B cell (primary cell): ENCODE measurements around the gene THOC7. TPM values are rescaled to one million over a fixed set of nuclear protein-coding genes. Genes with fewer than 3 reads are reported as not detected.

ENCODE experiments used
- ATAC-seq: fragments of 200-7000 bp; cut with Tn5 transposase; one replicate; pipeline ENCODE4 v1.10.0; 2021; ENCODE audit warnings: low read depth, mild to moderate bottlenecking, moderate number of reproducible peaks, moderate library complexity
- CTCF ChIA-PET: fragments of 350-600 bp; sonication (Branson Sonifier 250); formaldehyde crosslinking; loops from one replicate; lab custom pipeline; 2021; ENCODE audit warnings: antibody characterized with exemption, inconsistent platforms; lab: Charles Lee
- POLR2A ChIA-PET: fragments of 350-600 bp; sonication (Branson Sonifier 250); formaldehyde crosslinking; loops from one replicate; lab custom pipeline; 2021; ENCODE audit warnings: antibody characterized with exemption; lab: Charles Lee
- DNase-seq: peaks from one replicate; pipeline ENCODE4 v3.0.0; 2013
- H2AFZ ChIP-seq: 2 replicates; pipeline ENCODE4 v1.6.1; 2012; ENCODE audit warnings: mild to moderate bottlenecking, low read depth, low read length; ENCODE audit not compliant: insufficient read depth, poor library complexity, severe bottlenecking
- H3K27ac ChIP-seq, 2 donors: 1 replicate in 1 of 2; 2 replicates in 1 of 2; pipeline ENCODE4 v1.5.1; 2012 to 2013; ENCODE audit warnings: low read length in 2 of 2, mild to moderate bottlenecking in 2 of 2, moderate library complexity in 1 of 2
- H3K27me3 ChIP-seq, 4 experiments: fragments of 200-600 bp in 1 of 4; sonication (generic) in 1 of 4; replicated peaks in 1 of 4; 1 replicate in 2 of 4; 2 replicates in 2 of 4; pipeline versions ENCODE4 v1.6.1 to v1.7.0; 2013 to 2016; ENCODE audit warnings: low read length in 3 of 4, mild to moderate bottlenecking in 2 of 4, mixed read lengths in 1 of 4, moderate library complexity in 1 of 4; ENCODE audit not compliant: insufficient read depth in 4 of 4, control insufficient read depth in 3 of 4; ENCODE audit errors: control extremely low read depth in 1 of 4
- H3K36me3 ChIP-seq, 2 experiments: replicated peaks in 1 of 2; 1 replicate in 1 of 2; 2 replicates in 1 of 2; pipeline versions ENCODE4 v1.6.1 to v1.7.1; 2013; ENCODE audit warnings: low read length in 1 of 2; ENCODE audit not compliant: insufficient read depth in 2 of 2, control insufficient read depth in 1 of 2; ENCODE audit errors: control extremely low read depth in 1 of 2, extremely low read depth in 1 of 2
- H3K4me1 ChIP-seq, 2 donors: fragments of 200-600 bp in 1 of 2; sonication (generic) in 1 of 2; 1 replicate in 1 of 2; 2 replicates in 1 of 2; pipeline versions ENCODE4 v1.5.1 to v1.6.1; 2013 to 2017; ENCODE audit warnings: low read length in 2 of 2; ENCODE audit not compliant: control insufficient read depth in 2 of 2, insufficient read depth in 2 of 2
- H3K4me2 ChIP-seq: replicated peaks from 2 replicates; pipeline ENCODE3; 2012; ENCODE audit warnings: mild to moderate bottlenecking, low read depth, low read length; ENCODE audit not compliant: poor library complexity, severe bottlenecking
- H3K4me3 ChIP-seq, 5 experiments: fragments of 200-600 bp in 1 of 5; sonication (generic) in 1 of 5; 1 replicate in 3 of 5; 2 replicates in 2 of 5; pipeline versions ENCODE4 v1.5.1 to v1.7.0; 2011 to 2016; ENCODE audit warnings: low read length in 4 of 5, mild to moderate bottlenecking in 4 of 5, low read depth in 2 of 5, control low read depth in 1 of 5, moderate library complexity in 1 of 5; ENCODE audit not compliant: insufficient read depth in 1 of 5; ENCODE audit errors: control extremely low read depth in 1 of 5, extremely low read depth in 1 of 5
- H3K79me2 ChIP-seq: fragments of 200-600 bp; sonication (generic); one replicate; pipeline ENCODE4 v1.6.0; 2016; ENCODE audit warnings: low read length; ENCODE audit not compliant: control insufficient read depth, insufficient read depth
- H3K9ac ChIP-seq: fragments of 200-600 bp; sonication (generic); 2 replicates; pipeline ENCODE4 v1.6.1; 2017; ENCODE audit warnings: mild to moderate bottlenecking, low read length, moderate library complexity
- H3K9me3 ChIP-seq, 3 donors: one replicate each; pipeline versions ENCODE4 v1.6.1 to v1.7.1; 2013; ENCODE audit warnings: low read length in 2 of 3; ENCODE audit not compliant: control insufficient read depth in 2 of 3, insufficient read depth in 1 of 3; ENCODE audit errors: control extremely low read depth in 1 of 3
- H4K20me1 ChIP-seq: 2 replicates; pipeline ENCODE4 v1.6.0; 2012; ENCODE audit warnings: mild to moderate bottlenecking, low read length; ENCODE audit not compliant: insufficient read depth, control insufficient read depth, poor library complexity, severe bottlenecking
- H3K27ac Mint-ChIP-seq: one replicate; pipeline ENCODE4 v1.8.0; 2021; ENCODE audit warnings: mixed read lengths
- H3K27me3 Mint-ChIP-seq: one replicate; pipeline ENCODE4 v1.8.0; 2021; ENCODE audit warnings: mixed read lengths
- H3K4me1 Mint-ChIP-seq: one replicate; pipeline ENCODE4 v1.8.0; 2021; ENCODE audit warnings: mixed read lengths
- H3K4me3 Mint-ChIP-seq: one replicate; pipeline ENCODE4 v1.8.0; 2021; ENCODE audit warnings: mixed read lengths
- H3K9me3 Mint-ChIP-seq: one replicate; pipeline ENCODE4 v1.8.0; 2022; ENCODE audit warnings: mixed read lengths; ENCODE audit not compliant: insufficient read depth
- CTCF ChIP-seq: fragments of 200-600 bp; IDR thresholded peaks from one replicate; pipeline ENCODE4 v1.8.0; 2022; ENCODE audit warnings: antibody characterized with exemption, mild to moderate bottlenecking
- EZH2 ChIP-seq: IDR thresholded peaks from 2 replicates; pipeline ENCODE4 v1.6.1; 2012; ENCODE audit warnings: borderline replicate concordance, low read depth, mild to moderate bottlenecking, moderate library complexity, low read length; ENCODE audit not compliant: insufficient read depth, poor library complexity, severe bottlenecking
- WGBS: methylation state at CpG from one replicate; pipeline ENCODE4 v1.1.5; 2013; ENCODE audit warnings: missing lambda C conversion rate; ENCODE audit not compliant: insufficient coverage; 5-methylcytosine and 5-hydroxymethylcytosine counted together
- intact Hi-C: fragments of 100-400 bp; cut with micrococcal nuclease; formaldehyde crosslinking; loops from one replicate; pipeline ENCODE4 v1.10.0; 2022
- polyA plus RNA-seq: library from polyadenylated mRNA; depleted of rRNA; stranded (reverse); fragments of >200 nt; gene quantifications from 2 replicates; pipeline ENCODE4 v1.2.3, GENCODE V29; 2012
- total RNA-seq, 2 donors: library from RNA; stranded (reverse); fragments of 120-200 nt in 1 of 2; gene quantifications; 1 replicate in 1 of 2; 2 replicates in 1 of 2; pipeline versions ENCODE4 v1.2.3 to v1.2.4, GENCODE V29; 2013 to 2022

The THOC7 gene
- total and polyA plus RNA-seq, 2 donors (not counting 1 experiment from before 2014, with no cell fraction given), result 17.5 to 30.5 TPM

- Histone ChIP-seq H4K20me1 (no peaks in the 10 kb centered on the region), H3K9ac (no peak overlapping the region), H3K4me1 (no peaks in the 10 kb centered on the region), H3K27ac (no peak overlapping the region), H3K4me3 (no peak overlapping the region), H3K36me3 (peaks cover 1 to 7% of the 10 kb centered on the region in 2 experiments), H2AFZ (no peak overlapping the region), H3K79me2 (no peaks in the 10 kb centered on the region), H3K27me3 (no peaks in the 10 kb centered on the region), H3K9me3 (no peaks in the 10 kb centered on the region), H3K4me2 (no peak overlapping the region)
- intact Hi-C loops, result no loop called here
- Mint-ChIP-seq H3K9me3 (no peaks in the 10 kb centered on the region), H3K27me3 (no peaks in the 10 kb centered on the region), H3K4me3 (no peak overlapping the region), H3K4me1 (no peaks in the 10 kb centered on the region), H3K27ac (no peak overlapping the region)
- POLR2A ChIA-PET, result interaction anchor here (0.7 kb wide), 1 partner anchor 42 kb away, joined by 6 read pairs; no protein-coding TSS in a partner anchor
- CTCF ChIA-PET, result interaction anchor here (1.0 kb wide), 1 partner anchor 9 kb away, joined by 3 read pairs; no protein-coding TSS in a partner anchor
- ATAC-seq, result no peak
- DNase-seq, result no peak
- WGBS, result 95% methylated on average over 4 of the region's 4 CpGs
- TF ChIP-seq CTCF (no peak), EZH2 (no peak)
Observed at GRCh38 chr3:63824309-63824708, 39.3 kb downstream of the THOC7 start.

- POLR2A ChIA-PET, result no interaction called here
- no CpG with 5 or more reads among the region's 1 CpG for WGBS
- H4K20me1 ChIP-seq, result no peaks in the 10 kb centered on the region
- no peak for TF ChIP-seq CTCF
- TF ChIP-seq EZH2, result no peak
- Mint-ChIP-seq H3K9me3 (no peaks in the 10 kb centered on the region), H3K4me3 (no peak within 1 kb of the TSS), H3K27ac (no peak within 1 kb of the TSS), H3K27me3 (no peaks in the 10 kb centered on the region), H3K4me1 (no peaks in the 10 kb centered on the region)
- no peak within 1 kb of the TSS for H3K4me3 ChIP-seq
- H3K79me2 ChIP-seq, result no peaks in the 10 kb centered on the region
- H3K9me3 ChIP-seq, result no peaks in the 10 kb centered on the region
- no peak for ATAC-seq
- intact Hi-C loops, result no loop called here
- H3K27me3 ChIP-seq, result no peaks in the 10 kb centered on the region
- no peak within 1 kb of the TSS for H3K4me2 ChIP-seq
- no peak for DNase-seq
- peak within 1 kb of the TSS; percentile 4 for H2AFZ ChIP-seq
- no peak within 1 kb of the TSS for H3K27ac ChIP-seq
- H3K36me3 ChIP-seq, result peaks cover 0 to 3% of the 10 kb centered on the region in 2 experiments
- CTCF ChIA-PET, result interaction anchor here (0.6 to 2.1 kb wide), 16 partner anchors 9 to 1617 kb away, joined by 3 to 15 read pairs (median 3); no protein-coding TSS in a partner anchor
- H3K4me1 ChIP-seq, result no peaks in the 10 kb centered on the region
- no peak within 1 kb of the TSS for H3K9ac ChIP-seq
Observed at GRCh38 chr3:63819151-63819398, 44.5 kb downstream of the THOC7 start, which contains the start of gene C3orf49. C3orf49 (plus strand) TSS chr3:63819299; CDS start chr3:63819472, 173 bp downstream.
